Measurements from ENCODE around the gene ANG. TPM values are rescaled to one million over a fixed set of nuclear protein-coding genes. Genes with fewer than 3 reads are reported as not detected.
A peak's percentile ranks its signal among the peaks of the same experiment; 100 is the strongest.

The ANG gene
- total and polyA plus RNA-seq, 2 of the 8 experiments (the other 6 are each of a cell fraction or from before 2014, with no cell fraction given) = 2.2 to 4.6 TPM

- Histone ChIP-seq H2BK5ac (ENCODE audit: low read depth, low read length) (no peak overlapping the region), H3K9ac (replicated peaks in 1 of 4; ENCODE audit: extremely low read depth in 1 of 4, low read depth in 3 of 4, low read length in 3 of 4) (no peak overlapping the region), H3K9me3 (ENCODE audit: insufficient read depth in 2 of 2, low read depth in 1 of 2, low read length in 1 of 2) (peaks cover under 1 to 3% of the 10 kb centered on the region in 2 experiments; a peak in 3 of 4 replicates), H2AFZ (ENCODE audit: low read length) (no peak overlapping the region), H3K36me3 (ENCODE audit: control insufficient read depth in 2 of 4, insufficient read depth in 4 of 4, low read length in 3 of 4) (no peaks in the 10 kb centered on the region), H3K79me1 (ENCODE audit: low read depth, low read length) (no peaks in the 10 kb centered on the region; the same call in 1 of the 2 replicates), H3K56ac (replicated peaks; ENCODE audit: insufficient read length, low read depth, low read length) (no peak overlapping the region), H3K27ac (ENCODE audit: low read depth, low read length) (no peak overlapping the region), H3K4ac (replicated peaks; ENCODE audit: insufficient read length, low read depth, low read length) (no peak overlapping the region), H3K79me2 (ENCODE audit: control insufficient read depth in 1 of 2, insufficient read depth in 2 of 2, low read length in 2 of 2) (no peaks in the 10 kb centered on the region), H4K8ac (ENCODE audit: extremely low read depth, insufficient read depth, low read length) (no peak overlapping the region), H2AK5ac (ENCODE audit: low read depth, low read length) (no peak overlapping the region), H3K14ac (ENCODE audit: insufficient read length) (no peak overlapping the region), H3K27me3 (replicated peaks in 1 of 4; ENCODE audit: control insufficient read depth in 3 of 4, extremely low read depth in 1 of 4, insufficient read depth in 3 of 4, low read length in 3 of 4) (no peaks in the 10 kb centered on the region), H3K18ac (ENCODE audit: extremely low read depth, low read length) (no peak overlapping the region), H2BK15ac (ENCODE audit: low read length) (no peak overlapping the region), H3K23me2 (ENCODE audit: low read depth, low read length) (no peaks in the 10 kb centered on the region), H2BK12ac (ENCODE audit: low read depth, low read length) (no peak overlapping the region), H3K4me2 (ENCODE audit: insufficient read depth in 1 of 2, low read depth in 2 of 2, low read length in 2 of 2) (no peak overlapping the region), H4K5ac (ENCODE audit: insufficient read length, low read depth, low read length) (no peak overlapping the region), H2BK120ac (replicated peaks; ENCODE audit: low read depth, low read length) (no peak overlapping the region), H4K91ac (replicated peaks; ENCODE audit: insufficient read length, low read length) (peak overlapping the region; percentile 42), H3K4me1 (replicated peaks in 1 of 4; ENCODE audit: control insufficient read depth in 3 of 4, insufficient read depth in 4 of 4, low read length in 3 of 4) (no peaks in the 10 kb centered on the region; a peak in 1 of 7 replicates), H3K4me3 (ENCODE audit: extremely low read depth in 1 of 4, insufficient read depth in 2 of 4, low read depth in 3 of 4, low read length in 4 of 4) (no peak overlapping the region), H4K20me1 (replicated peaks in 1 of 2; ENCODE audit: control insufficient read depth in 1 of 2, insufficient read depth in 2 of 2, low read length in 2 of 2) (no peaks in the 10 kb centered on the region), H2BK20ac (ENCODE audit: low read length) (0 out of 2 replicates have a peak overlapping the region, but pooled peaks have one; percentile 40), H3K23ac (ENCODE audit: insufficient read length) (no peak overlapping the region)
- ChIA-PET POLR2A (ENCODE audit: partially characterized antibody) (interaction anchor here (0.6 to 0.7 kb wide), 2 partner anchors 14 to 273 kb away, joined by 3 read pairs; partner anchors contain the start of gene RNASE4), CTCF (ENCODE audit: partially characterized antibody) (interaction anchor here (0.6 to 3.6 kb wide), 15 partner anchors 8 to 326 kb away, joined by 3 to 16 read pairs (median 4); partner anchors contain the start of genes NDRG2 and RNASE4)
- TF ChIP-seq, protein P1, sequence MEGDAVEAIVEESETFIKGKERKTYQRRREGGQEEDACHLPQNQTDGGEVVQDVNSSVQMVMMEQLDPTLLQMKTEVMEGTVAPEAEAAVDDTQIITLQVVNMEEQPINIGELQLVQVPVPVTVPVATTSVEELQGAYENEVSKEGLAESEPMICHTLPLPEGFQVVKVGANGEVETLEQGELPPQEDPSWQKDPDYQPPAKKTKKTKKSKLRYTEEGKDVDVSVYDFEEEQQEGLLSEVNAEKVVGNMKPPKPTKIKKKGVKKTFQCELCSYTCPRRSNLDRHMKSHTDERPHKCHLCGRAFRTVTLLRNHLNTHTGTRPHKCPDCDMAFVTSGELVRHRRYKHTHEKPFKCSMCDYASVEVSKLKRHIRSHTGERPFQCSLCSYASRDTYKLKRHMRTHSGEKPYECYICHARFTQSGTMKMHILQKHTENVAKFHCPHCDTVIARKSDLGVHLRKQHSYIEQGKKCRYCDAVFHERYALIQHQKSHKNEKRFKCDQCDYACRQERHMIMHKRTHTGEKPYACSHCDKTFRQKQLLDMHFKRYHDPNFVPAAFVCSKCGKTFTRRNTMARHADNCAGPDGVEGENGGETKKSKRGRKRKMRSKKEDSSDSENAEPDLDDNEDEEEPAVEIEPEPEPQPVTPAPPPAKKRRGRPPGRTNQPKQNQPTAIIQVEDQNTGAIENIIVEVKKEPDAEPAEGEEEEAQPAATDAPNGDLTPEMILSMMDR (IDR thresholded peaks at IDR 0.05; ENCODE audit: control extremely low read depth in 1 of 3, insufficient read depth in 1 of 3, low read depth in 1 of 3, low read length in 3 of 3) = no peak
- no peak for DNase-seq (ENCODE audit: low read depth in 1 of 2, low spot score in 2 of 2)
- no peak for FAIRE-seq
- WGBS, 2 experiments (ENCODE audit: extremely low coverage in 1 of 2, insufficient coverage in 1 of 2, insufficient read length in 1 of 2, insufficient replicate concordance in 2 of 2, low coverage in 1 of 2, low lambda C conversion rate in 2 of 2, missing lambda C conversion rate in 1 of 2) = 73% methylated on average over 5 of the region's 5 CpGs; no CpG with 5 or more reads in 1 of the 2 experiments
Measured at GRCh38 chr14:20698934-20699333, 10.4 kb downstream of the ANG start.
